ENCODE results near the gene LYPD3. TPM values are rescaled to one million over a fixed set of nuclear protein-coding genes. Genes with fewer than 3 reads are reported as not detected.

The LYPD3 gene
- total and polyA plus RNA-seq, 2 donors (not counting 1 experiment from before 2014, with no cell fraction given), result 0.35 to 0.50 TPM

DNA sequence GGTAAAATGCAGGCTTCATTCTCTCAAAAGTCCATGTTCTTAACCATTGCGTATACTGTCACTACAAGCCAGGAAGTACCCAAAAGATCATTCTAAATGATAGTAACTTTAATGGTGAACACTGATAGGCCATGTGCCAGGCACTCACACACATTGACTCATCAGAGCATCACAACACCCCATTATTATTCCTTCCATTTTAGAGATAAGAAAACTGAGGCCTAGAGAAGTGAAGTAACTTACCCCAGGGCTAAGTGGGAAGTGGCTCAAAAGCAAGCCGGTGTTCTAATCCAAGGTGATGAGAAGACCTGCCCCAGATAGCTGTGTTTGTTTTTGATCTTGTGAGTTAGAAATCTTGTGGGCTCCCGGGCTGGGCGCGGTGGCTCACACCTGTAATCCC is 40.5 kb upstream of the LYPD3 start:
- H3K4me1 ChIP-seq (ENCODE audit: control insufficient read depth, extremely low read depth, insufficient read depth, low read length), result peaks cover 5% of the 10 kb centered on the region
- H3K27ac ChIP-seq (ENCODE audit: insufficient read depth, low read length), result no peak overlapping the region
- H3K36me3 ChIP-seq (ENCODE audit: control insufficient read depth, insufficient read depth, low read length), result peaks cover 6% of the 10 kb centered on the region
- H2AFZ ChIP-seq (ENCODE audit: low read length), result no peak overlapping the region
- H3K79me2 ChIP-seq (ENCODE audit: control insufficient read depth, insufficient read depth, low read length), result no peaks in the 10 kb centered on the region
- no peaks in the 10 kb centered on the region for H3K9me3 ChIP-seq (ENCODE audit: control insufficient read depth, insufficient read depth, low read depth, low read length)
- no peaks in the 10 kb centered on the region for H3K27me3 ChIP-seq (ENCODE audit: control insufficient read depth, insufficient read depth, low read length)
- H4K20me1 ChIP-seq (ENCODE audit: control insufficient read depth, extremely low read depth, insufficient read depth, low read length), result no peaks in the 10 kb centered on the region
- H3K4me3 ChIP-seq (replicated peaks in 1 of 4; ENCODE audit: control extremely low read depth in 1 of 4, insufficient read depth in 1 of 4, low read depth in 3 of 4, low read length in 4 of 4), result no peak overlapping the region
- no peak for TF ChIP-seq EZH2 (IDR thresholded peaks at IDR 0.05; ENCODE audit: low read length, missing control alignments)
- TF ChIP-seq, protein P1, sequence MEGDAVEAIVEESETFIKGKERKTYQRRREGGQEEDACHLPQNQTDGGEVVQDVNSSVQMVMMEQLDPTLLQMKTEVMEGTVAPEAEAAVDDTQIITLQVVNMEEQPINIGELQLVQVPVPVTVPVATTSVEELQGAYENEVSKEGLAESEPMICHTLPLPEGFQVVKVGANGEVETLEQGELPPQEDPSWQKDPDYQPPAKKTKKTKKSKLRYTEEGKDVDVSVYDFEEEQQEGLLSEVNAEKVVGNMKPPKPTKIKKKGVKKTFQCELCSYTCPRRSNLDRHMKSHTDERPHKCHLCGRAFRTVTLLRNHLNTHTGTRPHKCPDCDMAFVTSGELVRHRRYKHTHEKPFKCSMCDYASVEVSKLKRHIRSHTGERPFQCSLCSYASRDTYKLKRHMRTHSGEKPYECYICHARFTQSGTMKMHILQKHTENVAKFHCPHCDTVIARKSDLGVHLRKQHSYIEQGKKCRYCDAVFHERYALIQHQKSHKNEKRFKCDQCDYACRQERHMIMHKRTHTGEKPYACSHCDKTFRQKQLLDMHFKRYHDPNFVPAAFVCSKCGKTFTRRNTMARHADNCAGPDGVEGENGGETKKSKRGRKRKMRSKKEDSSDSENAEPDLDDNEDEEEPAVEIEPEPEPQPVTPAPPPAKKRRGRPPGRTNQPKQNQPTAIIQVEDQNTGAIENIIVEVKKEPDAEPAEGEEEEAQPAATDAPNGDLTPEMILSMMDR (conservative IDR thresholded peaks at IDR 0.05 in 1 of 2, IDR thresholded peaks at IDR 0.05 in 1 of 2; ENCODE audit: low read depth in 1 of 2, low read length in 2 of 2), result no peak
- no peak overlapping the region for H3K4me2 ChIP-seq (ENCODE audit: extremely low read depth, insufficient read depth, low read length)
- H3K9ac ChIP-seq (ENCODE audit: insufficient read depth, low read length), result no peak overlapping the region
- DNase-seq (ENCODE audit: low read depth in 2 of 2), result no peak

DNA sequence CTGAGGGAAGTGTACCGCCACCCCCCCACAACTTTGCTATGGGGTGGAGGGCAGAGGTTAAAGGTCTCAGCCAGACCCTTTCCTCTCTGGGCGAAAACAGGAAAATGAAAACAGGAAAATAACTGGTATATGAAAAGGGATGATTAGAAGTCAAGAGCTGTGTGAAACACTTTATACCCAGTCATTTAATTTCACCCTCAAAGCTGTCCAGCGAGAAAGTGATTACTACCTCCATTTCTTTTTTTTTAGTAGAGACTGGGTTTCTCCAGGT is 39.7 kb upstream of the LYPD3 start:
- Histone ChIP-seq H4K20me1 (ENCODE audit: control insufficient read depth, extremely low read depth, insufficient read depth, low read length) (no peaks in the 10 kb centered on the region), H3K4me2 (ENCODE audit: extremely low read depth, insufficient read depth, low read length) (peak overlapping the region; percentile 81), H3K36me3 (ENCODE audit: control insufficient read depth, insufficient read depth, low read length) (peaks cover 4% of the 10 kb centered on the region), H3K9me3 (ENCODE audit: control insufficient read depth, insufficient read depth, low read depth, low read length) (no peaks in the 10 kb centered on the region), H3K9ac (ENCODE audit: insufficient read depth, low read length) (no peak overlapping the region), H3K27ac (ENCODE audit: insufficient read depth, low read length) (no peak overlapping the region), H2AFZ (ENCODE audit: low read length) (no peak overlapping the region), H3K4me1 (ENCODE audit: control insufficient read depth, extremely low read depth, insufficient read depth, low read length) (peaks cover 5% of the 10 kb centered on the region), H3K79me2 (ENCODE audit: control insufficient read depth, insufficient read depth, low read length) (no peaks in the 10 kb centered on the region), H3K27me3 (ENCODE audit: control insufficient read depth, insufficient read depth, low read length) (no peaks in the 10 kb centered on the region), H3K4me3 (replicated peaks in 1 of 4; ENCODE audit: control extremely low read depth in 1 of 4, insufficient read depth in 1 of 4, low read depth in 3 of 4, low read length in 4 of 4) (no peak overlapping the region)
- no peak for TF ChIP-seq EZH2 (IDR thresholded peaks at IDR 0.05; ENCODE audit: low read length, missing control alignments)
- TF ChIP-seq, protein P1 (conservative IDR thresholded peaks at IDR 0.05 in 1 of 2, IDR thresholded peaks at IDR 0.05 in 1 of 2; ENCODE audit: low read depth in 1 of 2, low read length in 2 of 2), result no peak
- no peak for DNase-seq (ENCODE audit: low read depth in 2 of 2)

DNA sequence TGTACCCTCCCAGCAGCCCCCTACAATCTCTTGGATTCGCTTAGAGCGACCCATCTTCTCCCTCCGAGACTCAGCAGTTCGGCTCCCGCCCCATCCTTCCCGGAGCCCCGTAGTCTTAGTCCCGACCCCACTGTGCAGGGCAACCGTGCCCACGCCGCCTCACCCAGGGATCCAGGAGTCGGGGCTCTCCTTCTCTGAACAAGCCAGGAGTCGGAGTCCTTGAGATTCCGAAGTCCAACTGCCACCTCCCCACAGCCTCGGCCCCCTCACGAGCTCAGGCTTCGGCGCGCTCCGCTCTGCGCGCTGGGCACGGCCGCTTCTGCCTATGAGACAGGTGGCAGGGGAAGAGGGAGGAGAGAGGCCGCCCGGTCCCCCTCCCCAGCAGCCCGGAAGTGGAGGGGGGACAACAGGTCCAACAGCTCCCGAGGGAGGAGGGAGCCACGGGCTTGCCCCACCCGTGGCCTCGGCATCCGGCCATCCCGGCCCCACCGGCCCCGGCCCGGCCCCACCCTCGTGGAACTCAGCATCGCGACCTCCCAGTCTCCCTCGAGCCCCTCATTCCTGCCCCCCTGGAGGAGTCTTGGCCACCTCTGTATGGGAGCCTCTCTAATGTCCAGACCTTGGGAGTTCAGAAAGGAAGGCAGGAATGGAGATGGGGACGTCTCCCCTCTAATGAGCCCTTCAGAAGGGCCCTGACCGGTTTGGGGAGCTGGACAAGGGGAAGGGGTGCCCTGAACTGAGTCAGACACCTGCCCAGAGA is 39.2 kb upstream of the LYPD3 start, which contains the start of gene PHLDB3:
PHLDB3 (minus strand) TSS at position 321 of the 760 bp plus-strand sequence. CDS start 628 bp downstream, outside the sequence.
- peaks cover 5% of the 10 kb centered on the region for H3K4me1 ChIP-seq (ENCODE audit: control insufficient read depth, extremely low read depth, insufficient read depth, low read length)
- H2AFZ ChIP-seq (ENCODE audit: low read length), result peak within 1 kb of the TSS; percentile 90
- no peaks in the 10 kb centered on the region for H3K79me2 ChIP-seq (ENCODE audit: control insufficient read depth, insufficient read depth, low read length)
- no peaks in the 10 kb centered on the region for H3K27me3 ChIP-seq (ENCODE audit: control insufficient read depth, insufficient read depth, low read length)
- DNase-seq (ENCODE audit: low read depth in 2 of 2), result peak in 1 of 2 donors; percentile 25
- TF ChIP-seq, protein P1 (conservative IDR thresholded peaks at IDR 0.05 in 1 of 2, IDR thresholded peaks at IDR 0.05 in 1 of 2; ENCODE audit: low read depth in 1 of 2, low read length in 2 of 2), result no peak
- no peak for TF ChIP-seq EZH2 (IDR thresholded peaks at IDR 0.05; ENCODE audit: low read length, missing control alignments)
- peak within 1 kb of the TSS; percentile 99 for H3K4me2 ChIP-seq (ENCODE audit: extremely low read depth, insufficient read depth, low read length)
- H3K36me3 ChIP-seq (ENCODE audit: control insufficient read depth, insufficient read depth, low read length), result peaks cover 4% of the 10 kb centered on the region
- H4K20me1 ChIP-seq (ENCODE audit: control insufficient read depth, extremely low read depth, insufficient read depth, low read length), result no peaks in the 10 kb centered on the region
- peak within 1 kb of the TSS; percentile 80 for H3K27ac ChIP-seq (ENCODE audit: insufficient read depth, low read length)
- peak within 1 kb of the TSS; percentile 86 to 96 (median 91) for H3K4me3 ChIP-seq (replicated peaks in 1 of 4; ENCODE audit: control extremely low read depth in 1 of 4, insufficient read depth in 1 of 4, low read depth in 3 of 4, low read length in 4 of 4)
- peak within 1 kb of the TSS; percentile 75 for H3K9ac ChIP-seq (ENCODE audit: insufficient read depth, low read length)
- H3K9me3 ChIP-seq (ENCODE audit: control insufficient read depth, insufficient read depth, low read depth, low read length), result no peaks in the 10 kb centered on the region

Measured in fibroblast of lung (primary cell).